A172 (cell line): ENCODE results near the gene RAB17. TPM values are rescaled to one million over a fixed set of nuclear protein-coding genes. Genes with fewer than 3 reads are reported as not detected.
"Not testable (repeated sequence)": the region's sequence is repeated elsewhere in the genome, so short reads cannot be mapped to it uniquely, and the experiment has no call there.

Source experiments
- DNase-seq: peaks from one replicate; pipeline ENCODE4 v3.0.0-alpha.2; 2015; ENCODE audit warnings: low spot score
- total RNA-seq: library from RNA; depleted of rRNA; stranded (reverse); fragments of >200 nt; shearing (Covaris generic); gene quantifications from 2 replicates; pipeline ENCODE4 v1.2.3, GENCODE V29; 2014

Gene RAB17
- total RNA-seq, 1 experiment from 2014 or later = 4.1 TPM

GRCh38 chr2:237599465-237600110 lies 9.1 kb upstream of the RAB17 start:
- DNase-seq = no peak

GRCh38 chr2:237598468-237599208 lies 8.1 kb upstream of the RAB17 start:
- DNase-seq = no peak

DNA sequence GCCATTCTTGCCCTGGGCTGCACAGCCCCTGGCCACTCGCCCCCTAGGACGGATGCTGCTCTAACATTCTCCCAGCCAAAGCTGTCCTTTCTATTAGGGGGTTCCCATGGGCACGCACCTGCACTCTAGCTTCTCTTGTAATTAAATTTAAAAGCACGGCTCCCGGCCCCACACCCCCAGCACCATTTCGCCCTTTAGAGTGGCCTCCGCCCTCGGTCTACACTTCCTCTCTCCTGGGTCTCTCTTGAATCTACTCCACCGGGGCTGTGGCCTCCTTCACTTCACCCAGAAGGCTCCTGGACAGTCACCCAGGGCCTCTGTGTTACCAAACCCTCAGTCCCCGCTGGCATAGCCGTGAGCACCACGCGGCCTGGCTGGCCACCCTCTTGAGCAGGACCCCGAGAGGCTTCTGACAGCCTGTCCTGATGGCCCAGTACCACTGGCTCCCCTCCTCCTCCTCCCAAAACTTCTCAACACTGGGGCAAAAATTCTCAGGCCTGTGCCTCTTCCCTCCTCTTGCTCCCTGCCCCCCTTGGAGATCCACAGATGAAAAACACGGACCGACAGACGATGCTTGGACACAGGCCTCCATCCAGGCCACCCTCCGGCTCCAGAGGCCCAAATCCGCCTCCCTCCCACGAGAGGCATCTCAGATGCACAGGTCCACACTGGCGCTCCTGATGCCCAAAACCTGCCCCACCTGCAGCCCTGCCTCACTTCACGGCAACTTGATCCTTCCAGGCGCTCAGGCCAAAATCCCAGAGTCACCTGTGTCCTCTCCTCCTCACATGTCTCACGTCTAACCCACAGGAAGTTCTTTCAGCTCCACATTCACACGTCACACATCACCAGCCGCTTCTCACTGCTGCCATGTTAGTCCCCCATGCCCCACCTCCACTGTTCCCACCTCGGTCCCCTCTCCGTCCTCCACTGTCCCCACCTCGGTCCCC lies 6.9 kb upstream of the RAB17 start:
- no peak for DNase-seq

- DNase-seq = no peak
These were observed 6.1 kb upstream of the RAB17 start for GRCh38 chr2:237596520-237597195.

DNA sequence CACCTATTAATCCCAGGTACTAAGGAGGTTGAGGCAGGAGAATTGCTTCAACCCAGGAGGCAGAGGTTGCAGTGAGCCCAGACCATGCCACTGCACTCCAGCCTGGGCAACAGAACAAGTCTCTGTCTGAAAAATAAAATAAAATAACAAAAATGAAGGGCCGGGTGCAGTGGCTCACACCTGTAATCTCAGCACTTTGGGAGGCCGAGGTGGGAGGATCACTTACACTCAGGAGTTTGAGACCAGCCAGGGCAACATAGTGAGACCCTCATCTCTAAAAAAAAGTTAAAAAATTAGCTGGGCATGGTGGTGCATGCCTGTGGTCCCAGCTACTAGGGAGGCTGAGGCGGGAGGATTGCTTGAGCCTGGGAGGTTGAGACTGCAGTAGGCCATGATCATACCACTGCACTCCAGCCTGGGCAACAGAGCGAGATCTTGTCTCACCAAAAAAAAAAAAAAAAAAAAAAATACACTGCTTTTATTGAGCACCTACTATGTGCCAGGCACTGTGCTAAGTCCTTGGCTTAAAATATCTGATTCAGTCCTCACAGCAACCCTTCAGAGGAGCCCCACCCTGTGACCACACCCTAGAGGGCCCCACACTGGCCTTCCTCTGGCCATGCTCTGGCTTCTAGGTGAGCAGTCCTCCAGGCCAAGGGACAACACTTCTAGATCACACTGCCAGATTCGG lies 5.4 kb upstream of the RAB17 start:
- DNase-seq = not testable (repeated sequence)

- peak; percentile 46 for DNase-seq
These were observed 4.0 kb upstream of the RAB17 start for GRCh38 chr2:237594514-237594871.

DNA sequence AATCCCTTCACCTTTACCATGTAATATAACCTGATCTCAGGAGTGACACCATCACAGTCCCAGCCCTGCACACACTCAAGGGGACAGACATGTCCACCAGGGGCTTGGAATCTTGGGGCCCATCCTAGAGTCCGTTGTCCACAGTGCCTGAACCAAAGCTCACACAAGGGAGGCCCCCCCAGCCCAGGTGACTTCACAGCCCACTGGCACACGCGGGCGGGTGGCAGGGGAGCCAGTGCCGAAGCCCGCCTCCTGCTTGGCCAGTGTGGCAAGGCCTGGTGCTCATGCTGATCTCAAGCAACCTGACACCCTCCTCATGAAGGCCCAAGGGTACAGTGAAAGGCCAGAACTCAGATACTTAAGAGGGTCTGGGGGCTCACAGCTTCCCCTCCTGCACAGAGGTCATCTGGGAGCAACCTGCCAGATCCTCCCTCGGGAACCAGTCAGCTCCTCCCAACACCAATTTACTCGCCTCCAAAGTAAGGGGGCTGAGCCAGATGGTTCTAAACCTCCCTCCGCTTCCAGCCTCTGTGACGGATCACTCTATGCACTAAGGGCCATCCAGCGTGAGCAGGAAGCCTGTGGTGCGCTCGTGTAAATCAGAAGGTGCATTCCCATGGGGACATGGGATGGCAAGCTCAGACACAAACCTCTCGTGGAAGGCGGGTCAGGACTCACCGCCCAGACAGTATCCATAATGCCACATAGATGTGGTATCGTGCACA lies 3.2 kb upstream of the RAB17 start:
- no peak for DNase-seq

DNA sequence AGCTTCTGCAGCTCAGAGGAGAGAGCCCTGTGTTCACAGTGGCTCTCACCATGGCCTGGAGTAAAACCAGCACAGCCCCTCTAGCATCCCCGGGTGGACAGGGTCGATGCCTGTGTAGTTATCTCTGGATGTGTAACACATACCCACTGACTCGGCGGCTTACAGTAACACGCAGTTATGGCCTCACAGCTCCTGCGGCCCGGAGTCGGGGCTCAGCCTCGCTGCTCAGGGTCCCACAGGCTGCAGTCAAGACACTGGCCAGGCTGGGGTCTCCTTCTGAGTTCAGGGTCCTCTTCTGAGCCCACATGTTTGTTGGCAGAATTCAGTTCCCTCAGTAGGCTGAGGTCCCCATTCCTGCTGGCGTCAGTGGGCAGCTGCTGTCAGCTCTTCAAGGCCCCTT lies 2.5 kb upstream of the RAB17 start:
- no peak for DNase-seq

- no peak for DNase-seq
These were observed 2.0 kb upstream of the RAB17 start for GRCh38 chr2:237592425-237592980.

DNA sequence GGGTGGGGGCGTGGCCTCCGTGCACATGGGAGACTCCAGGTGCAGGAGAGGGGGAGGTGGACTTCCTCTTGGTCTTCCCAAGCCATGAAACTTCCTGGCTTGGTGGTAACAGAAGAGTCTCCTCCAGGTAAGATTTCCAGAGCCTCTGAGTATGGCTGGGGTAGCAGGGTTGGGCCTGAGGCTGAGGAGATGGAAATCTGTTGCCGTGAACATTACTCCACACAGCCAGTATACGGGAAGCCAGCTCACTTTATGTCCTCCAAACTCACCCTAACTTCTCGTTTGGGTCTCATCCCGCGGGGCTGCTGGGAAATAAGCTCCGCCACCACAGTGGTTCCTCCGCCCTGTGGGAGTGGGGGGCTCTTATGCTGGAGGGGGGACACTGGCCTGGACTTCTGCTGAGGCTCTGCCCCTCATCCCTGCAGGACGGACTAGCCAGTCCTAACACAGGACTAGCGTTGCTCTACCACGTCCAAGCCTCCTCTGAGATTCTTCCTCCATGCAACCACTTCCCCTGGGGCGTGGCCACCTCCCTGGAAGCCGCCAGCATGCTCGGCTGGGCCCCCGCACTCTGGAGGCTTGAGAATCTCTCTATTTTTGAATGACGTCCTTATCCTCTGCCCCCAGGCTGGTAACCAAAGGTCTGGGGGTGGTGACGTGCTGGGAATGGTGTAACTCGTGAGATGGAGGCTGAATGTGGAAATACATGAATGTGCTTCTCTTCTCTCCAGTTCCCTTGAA lies 777 bp upstream of the RAB17 start:
- no peak for DNase-seq

GRCh38 chr2:237588044-237588696 lies 2.4 kb downstream of the RAB17 start:
- no peak for DNase-seq

DNA sequence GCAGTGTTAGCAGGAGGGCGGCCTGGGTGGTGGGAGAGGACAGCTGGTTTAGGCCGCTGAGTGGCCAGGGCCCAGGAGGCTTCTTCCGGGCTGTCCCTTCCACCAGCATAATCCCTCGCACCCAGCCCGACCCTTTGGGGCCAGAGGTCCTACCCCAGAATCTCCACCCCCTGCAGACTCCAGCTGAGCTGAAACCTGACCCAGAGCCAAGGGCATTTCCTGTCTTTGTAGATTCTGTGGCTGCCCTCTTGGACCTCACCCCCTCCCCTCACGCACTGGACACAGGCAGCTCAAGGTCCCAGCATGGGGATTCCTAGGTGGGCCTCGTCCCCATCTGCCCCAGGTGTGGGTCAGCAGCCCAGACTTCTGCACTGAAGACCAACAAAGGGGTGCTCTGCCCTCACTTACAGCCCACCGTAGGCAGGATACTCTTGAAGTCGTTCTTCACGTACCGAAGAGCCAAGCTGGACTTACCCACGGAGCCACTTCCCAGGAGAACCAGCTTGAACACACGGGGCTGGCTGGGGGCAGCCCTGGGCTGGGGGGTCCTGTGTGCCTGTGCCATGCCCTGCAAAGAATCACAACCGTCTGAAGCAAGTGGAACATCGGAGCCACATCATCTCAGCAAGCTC lies 4.8 kb downstream of the RAB17 start:
- DNase-seq = no peak

DNA sequence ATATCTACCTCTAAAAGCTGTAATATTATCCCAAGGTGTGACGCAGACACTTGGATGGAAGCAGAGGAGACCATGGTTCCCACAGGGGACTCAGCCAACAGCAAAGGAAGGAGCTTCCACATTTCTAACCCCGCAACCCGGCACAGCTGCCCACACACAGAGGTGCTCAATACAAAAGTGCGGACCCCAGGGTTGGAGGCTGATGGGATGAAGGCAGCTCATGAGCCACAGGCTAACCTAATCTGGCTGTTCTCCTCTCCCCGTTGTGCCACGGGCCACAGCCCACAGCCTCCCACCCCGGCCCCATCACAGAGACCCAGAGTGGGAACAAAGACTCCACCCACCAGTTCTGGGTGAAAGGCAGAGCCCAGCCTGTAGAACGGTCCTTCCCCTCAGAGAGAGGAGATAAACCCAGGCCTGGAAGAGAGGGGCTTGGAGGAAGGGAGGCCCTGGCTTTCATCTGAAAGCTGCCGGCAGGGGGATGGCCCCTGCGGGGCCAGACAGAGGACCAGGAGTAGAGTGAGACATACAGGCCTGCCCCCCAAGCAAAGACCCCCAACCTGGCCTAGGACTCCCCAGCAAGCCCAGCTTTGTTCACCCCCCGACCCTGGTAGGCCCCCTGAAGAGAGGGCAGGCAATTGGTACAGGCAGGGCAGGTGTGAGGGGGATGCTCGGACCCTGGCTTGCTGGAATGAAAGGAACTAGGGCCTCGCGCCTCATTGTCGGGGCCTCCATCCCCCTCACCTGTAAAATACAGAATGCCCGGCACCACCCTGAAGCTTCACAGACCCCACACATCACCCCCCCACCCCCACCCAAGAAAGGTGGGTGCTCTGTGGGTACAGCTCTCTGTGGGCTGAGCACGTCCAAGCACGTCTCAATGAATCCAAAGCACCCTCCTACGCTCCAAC lies 6.9 kb downstream of the RAB17 start:
- no peak for DNase-seq

GRCh38 chr2:237581751-237582746 lies 8.5 kb downstream of the RAB17 start:
- peak; percentile 69 for DNase-seq

DNA sequence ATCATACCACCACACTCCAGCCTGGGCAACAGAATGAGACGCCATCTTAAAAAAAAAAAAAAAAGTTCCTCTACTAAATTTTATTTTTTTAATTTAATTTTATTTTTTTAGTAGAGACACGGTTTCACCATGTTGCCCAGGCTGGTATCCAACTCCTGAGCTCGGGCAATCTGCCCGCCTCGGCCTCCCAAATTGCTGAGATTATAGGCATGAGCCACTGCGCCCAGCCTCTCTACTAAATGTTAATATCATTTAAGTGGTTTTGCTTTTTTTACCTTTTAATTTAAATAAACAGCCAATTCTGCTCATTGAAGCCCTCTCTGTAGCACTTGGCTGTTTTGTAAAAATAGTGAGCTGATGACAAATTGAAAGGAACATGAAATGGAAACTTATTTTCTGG lies 9.2 kb downstream of the RAB17 start:
- DNase-seq = no peak
